Measurements from ENCODE around the gene SCUBE1. TPM values are rescaled to one million over a fixed set of nuclear protein-coding genes. Genes with fewer than 3 reads are reported as not detected.

The SCUBE1 gene
- total RNA-seq, 2 donors from 2014 or later = 0.04 to 0.16 TPM

DNA sequence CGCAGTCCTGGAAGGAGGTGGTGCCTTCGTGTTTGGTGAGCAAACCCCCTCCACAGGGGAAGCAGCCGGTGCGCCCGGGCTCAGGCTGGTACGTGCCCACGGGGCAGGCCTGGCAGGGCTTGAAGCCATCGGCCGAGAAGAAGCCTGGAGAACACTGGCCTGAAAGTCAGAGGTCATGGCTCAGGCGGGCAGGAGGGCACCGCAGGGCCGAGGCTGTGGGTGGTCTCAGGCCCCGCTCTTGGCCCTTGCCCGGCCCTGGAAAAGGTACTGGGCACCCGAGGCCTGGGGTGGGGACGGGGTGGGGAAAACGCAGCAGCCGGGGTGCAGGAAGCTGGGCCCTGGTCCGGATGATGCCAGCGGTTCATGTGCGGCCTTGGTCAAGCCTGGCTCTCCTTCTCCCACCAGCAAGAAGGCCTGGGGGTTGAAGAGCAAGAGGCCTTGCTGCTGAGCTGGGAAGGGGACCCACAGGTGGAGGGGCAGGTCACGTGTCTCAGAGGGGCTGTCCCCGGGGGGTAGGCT lies 130.7 kb downstream of the SCUBE1 start:
- Histone ChIP-seq H3K4me1 (no peaks in the 10 kb centered on the region), H3K9me3 (no peaks in the 10 kb centered on the region), H3K4me3 (no peak overlapping the region), H3K27me3 (no peaks in the 10 kb centered on the region), H3K36me3 (no peaks in the 10 kb centered on the region), H3K27ac (no peak overlapping the region)
- DNase-seq (ENCODE audit: low spot score) = no peak
- TF ChIP-seq CTCF (IDR thresholded peaks at IDR 0.05) = no peak

DNA sequence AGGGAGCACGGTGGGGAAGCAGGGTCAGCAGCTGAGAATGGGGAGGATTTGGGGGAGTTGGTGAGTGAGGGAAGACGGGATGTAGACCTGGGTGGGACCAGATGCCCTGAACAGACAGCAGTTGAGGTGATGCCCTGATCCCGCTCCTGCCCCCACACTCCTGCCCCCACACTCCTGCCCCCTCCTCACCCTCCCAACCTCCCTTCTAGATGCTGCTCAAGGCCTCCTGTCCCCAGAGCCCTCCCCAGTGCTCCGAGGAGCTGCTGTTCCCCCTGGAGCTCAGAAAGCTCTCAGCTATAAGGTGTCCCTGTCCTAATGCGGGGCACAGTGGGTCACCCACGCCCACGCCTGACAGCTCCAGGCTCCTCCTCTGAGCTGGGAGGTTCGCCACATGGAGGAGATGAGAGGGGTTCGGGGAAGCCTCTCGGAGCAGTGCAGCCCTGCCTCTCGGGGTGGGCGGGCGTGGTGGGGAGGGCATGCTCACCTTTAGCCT lies 131.2 kb downstream of the SCUBE1 start:
- TF ChIP-seq CTCF (IDR thresholded peaks at IDR 0.05) = no peak
- no peak overlapping the region for H3K4me3 ChIP-seq
- H3K27ac ChIP-seq = no peak overlapping the region
- no peak for DNase-seq (ENCODE audit: low spot score)
- H3K36me3 ChIP-seq = no peaks in the 10 kb centered on the region
- H3K27me3 ChIP-seq = no peaks in the 10 kb centered on the region
- no peaks in the 10 kb centered on the region for H3K4me1 ChIP-seq
- H3K9me3 ChIP-seq = no peaks in the 10 kb centered on the region

GRCh38 chr22:43210631-43211515 lies 132.3 kb downstream of the SCUBE1 start:
- H3K4me3 ChIP-seq = no peak overlapping the region
- H3K9me3 ChIP-seq = no peaks in the 10 kb centered on the region
- no peaks in the 10 kb centered on the region for H3K27me3 ChIP-seq
- no peak for TF ChIP-seq CTCF (IDR thresholded peaks at IDR 0.05)
- no peak for DNase-seq (ENCODE audit: low spot score)
- H3K27ac ChIP-seq = no peak overlapping the region
- H3K4me1 ChIP-seq = no peaks in the 10 kb centered on the region
- H3K36me3 ChIP-seq = no peaks in the 10 kb centered on the region

GRCh38 chr22:43209971-43210370 lies 133.2 kb downstream of the SCUBE1 start:
- Histone ChIP-seq H3K27me3 (no peaks in the 10 kb centered on the region), H3K9me3 (no peaks in the 10 kb centered on the region), H3K4me3 (no peak overlapping the region), H3K36me3 (no peaks in the 10 kb centered on the region), H3K4me1 (no peaks in the 10 kb centered on the region), H3K27ac (no peak overlapping the region)
- no peak for TF ChIP-seq CTCF (IDR thresholded peaks at IDR 0.05)
- DNase-seq (ENCODE audit: low spot score) = no peak

GRCh38 chr22:43209523-43209890 lies 133.7 kb downstream of the SCUBE1 start:
- Histone ChIP-seq H3K4me3 (no peak overlapping the region), H3K9me3 (no peaks in the 10 kb centered on the region), H3K27ac (no peak overlapping the region), H3K36me3 (no peaks in the 10 kb centered on the region), H3K4me1 (no peaks in the 10 kb centered on the region), H3K27me3 (no peaks in the 10 kb centered on the region)
- no peak for TF ChIP-seq CTCF (IDR thresholded peaks at IDR 0.05)
- DNase-seq (ENCODE audit: low spot score) = no peak

All from right atrium auricular region (tissue), 2 donors.